ENCODE results near the gene NFIB. TPM values are rescaled to one million over a fixed set of nuclear protein-coding genes. Genes with fewer than 3 reads are reported as not detected.

Gene NFIB
- total RNA-seq, 1 donor from 2014 or later: 1.5 TPM

DNA sequence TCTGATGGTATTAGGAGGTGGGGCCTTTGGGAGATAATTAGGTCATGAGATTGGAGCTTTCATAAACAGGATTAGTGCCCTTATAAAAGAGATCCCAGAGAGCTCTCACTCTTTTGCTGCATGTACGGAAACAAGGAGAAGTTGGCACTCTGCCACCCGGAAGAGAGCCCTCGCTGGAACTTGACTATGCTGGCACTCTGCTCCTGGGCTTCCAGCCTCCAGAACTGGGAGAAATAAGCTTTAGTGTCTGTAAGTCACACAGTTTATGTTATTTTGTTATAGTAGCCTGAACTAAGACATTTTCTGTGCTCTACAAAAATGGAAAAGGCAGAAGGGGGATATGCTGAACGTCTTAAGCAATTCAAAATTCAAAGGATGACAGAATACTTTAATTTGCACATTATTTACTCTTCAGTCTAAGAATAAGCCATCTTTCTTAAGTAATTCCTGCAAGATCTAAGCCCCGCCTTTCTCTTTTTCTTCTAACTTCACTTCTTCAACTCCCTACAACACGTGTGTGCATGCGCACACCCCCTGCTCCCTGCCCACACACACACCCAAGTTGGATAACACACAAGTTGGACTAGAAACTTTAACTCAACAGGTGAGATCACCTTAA, 17.3 kb downstream of the NFIB start:
- Mint-ChIP-seq H3K9me3 (ENCODE audit: unreplicated experiment) (no peaks in the 10 kb centered on the region), H3K36me3 (ENCODE audit: unreplicated experiment) (no peaks in the 10 kb centered on the region), H3K27me3 (ENCODE audit: unreplicated experiment) (no peaks in the 10 kb centered on the region), H3K4me3 (ENCODE audit: unreplicated experiment) (no peak overlapping the region), H3K27ac (ENCODE audit: unreplicated experiment) (no peak overlapping the region), H3K4me1 (ENCODE audit: low read depth, unreplicated experiment) (no peaks in the 10 kb centered on the region)
- no peak for DNase-seq
- TF ChIP-seq, protein P1, sequence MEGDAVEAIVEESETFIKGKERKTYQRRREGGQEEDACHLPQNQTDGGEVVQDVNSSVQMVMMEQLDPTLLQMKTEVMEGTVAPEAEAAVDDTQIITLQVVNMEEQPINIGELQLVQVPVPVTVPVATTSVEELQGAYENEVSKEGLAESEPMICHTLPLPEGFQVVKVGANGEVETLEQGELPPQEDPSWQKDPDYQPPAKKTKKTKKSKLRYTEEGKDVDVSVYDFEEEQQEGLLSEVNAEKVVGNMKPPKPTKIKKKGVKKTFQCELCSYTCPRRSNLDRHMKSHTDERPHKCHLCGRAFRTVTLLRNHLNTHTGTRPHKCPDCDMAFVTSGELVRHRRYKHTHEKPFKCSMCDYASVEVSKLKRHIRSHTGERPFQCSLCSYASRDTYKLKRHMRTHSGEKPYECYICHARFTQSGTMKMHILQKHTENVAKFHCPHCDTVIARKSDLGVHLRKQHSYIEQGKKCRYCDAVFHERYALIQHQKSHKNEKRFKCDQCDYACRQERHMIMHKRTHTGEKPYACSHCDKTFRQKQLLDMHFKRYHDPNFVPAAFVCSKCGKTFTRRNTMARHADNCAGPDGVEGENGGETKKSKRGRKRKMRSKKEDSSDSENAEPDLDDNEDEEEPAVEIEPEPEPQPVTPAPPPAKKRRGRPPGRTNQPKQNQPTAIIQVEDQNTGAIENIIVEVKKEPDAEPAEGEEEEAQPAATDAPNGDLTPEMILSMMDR (IDR thresholded peaks at IDR 0.05; ENCODE audit: partially characterized antibody, unreplicated experiment): no peak

DNA sequence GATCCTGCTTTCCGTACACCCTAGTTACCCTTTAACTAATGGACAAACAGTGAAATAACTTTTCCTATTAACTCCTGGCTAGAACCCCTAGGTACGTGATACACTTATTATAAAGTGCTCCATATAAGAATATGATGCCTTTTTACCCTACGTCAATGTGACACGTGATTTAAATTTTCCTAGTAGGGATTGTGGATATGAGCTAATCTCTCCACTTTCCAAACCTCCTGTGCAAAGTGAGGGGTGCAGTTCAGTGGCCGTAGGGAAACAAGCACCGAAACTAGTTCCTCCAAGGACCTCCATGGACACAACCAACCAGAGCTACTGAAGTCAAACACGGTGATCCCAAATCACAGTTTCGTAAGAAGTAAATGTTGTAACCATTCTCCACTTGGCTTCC, 19.3 kb downstream of the NFIB start:
- H3K27me3 Mint-ChIP-seq (ENCODE audit: unreplicated experiment): no peaks in the 10 kb centered on the region
- H3K36me3 Mint-ChIP-seq (ENCODE audit: unreplicated experiment): no peaks in the 10 kb centered on the region
- DNase-seq: no peak
- TF ChIP-seq, protein P1 (IDR thresholded peaks at IDR 0.05; ENCODE audit: partially characterized antibody, unreplicated experiment): no peak
- no peaks in the 10 kb centered on the region for H3K4me1 Mint-ChIP-seq (ENCODE audit: low read depth, unreplicated experiment)
- no peak overlapping the region for H3K4me3 Mint-ChIP-seq (ENCODE audit: unreplicated experiment)
- no peaks in the 10 kb centered on the region for H3K9me3 Mint-ChIP-seq (ENCODE audit: unreplicated experiment)
- H3K27ac Mint-ChIP-seq (ENCODE audit: unreplicated experiment): no peak overlapping the region

DNA sequence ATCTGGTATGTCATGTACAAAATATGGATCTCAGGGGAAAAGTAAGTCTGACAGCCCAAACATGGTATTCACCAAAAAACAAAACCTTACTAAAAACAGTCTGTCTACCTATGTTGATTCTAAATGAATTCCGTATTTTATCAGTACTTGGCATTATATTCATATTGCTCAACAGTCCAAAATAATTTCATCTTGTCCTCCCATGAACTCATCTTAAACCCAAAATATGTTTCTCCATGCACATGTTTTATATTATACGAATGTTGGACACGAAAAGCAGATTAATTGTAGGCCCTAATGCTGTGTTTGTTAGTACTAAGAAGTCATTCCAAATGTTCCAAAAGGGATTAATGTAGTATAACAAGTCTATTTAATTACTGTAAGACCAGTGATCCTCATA, 20.1 kb downstream of the NFIB start:
- H3K9me3 Mint-ChIP-seq (ENCODE audit: unreplicated experiment): no peaks in the 10 kb centered on the region
- no peaks in the 10 kb centered on the region for H3K4me1 Mint-ChIP-seq (ENCODE audit: low read depth, unreplicated experiment)
- H3K27ac Mint-ChIP-seq (ENCODE audit: unreplicated experiment): no peak overlapping the region
- TF ChIP-seq, protein P1 (IDR thresholded peaks at IDR 0.05; ENCODE audit: partially characterized antibody, unreplicated experiment): no peak
- H3K36me3 Mint-ChIP-seq (ENCODE audit: unreplicated experiment): no peaks in the 10 kb centered on the region
- H3K27me3 Mint-ChIP-seq (ENCODE audit: unreplicated experiment): no peaks in the 10 kb centered on the region
- no peak overlapping the region for H3K4me3 Mint-ChIP-seq (ENCODE audit: unreplicated experiment)
- DNase-seq: no peak

DNA sequence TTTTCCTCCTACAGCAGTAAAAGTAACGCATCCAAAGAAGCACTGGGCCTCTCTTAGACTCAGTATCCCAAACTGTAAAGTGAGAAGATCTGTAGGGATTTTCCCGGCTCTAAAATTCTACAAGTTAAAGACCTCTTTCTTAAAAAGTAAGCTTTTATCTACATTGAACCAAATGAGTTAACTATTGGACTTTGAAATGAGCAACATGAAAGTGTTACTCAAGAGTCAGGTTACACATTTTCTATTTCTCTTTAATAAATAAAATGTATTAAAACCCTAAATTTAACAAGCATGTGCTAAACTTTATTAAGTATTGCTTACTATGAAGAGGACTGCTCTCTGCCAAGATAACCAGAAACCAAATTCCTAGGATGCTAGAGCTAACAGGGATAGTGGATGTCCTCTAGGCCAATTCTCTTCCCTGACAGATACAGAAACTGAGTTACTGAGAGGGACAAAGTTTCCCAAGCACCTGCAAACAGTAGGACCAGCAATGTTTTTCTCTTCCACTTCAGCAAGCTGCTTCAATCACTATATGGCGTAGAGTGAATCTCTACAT, 21.7 kb downstream of the NFIB start:
- Mint-ChIP-seq H3K27ac (ENCODE audit: unreplicated experiment) (no peak overlapping the region), H3K9me3 (ENCODE audit: unreplicated experiment) (no peaks in the 10 kb centered on the region), H3K4me1 (ENCODE audit: low read depth, unreplicated experiment) (no peaks in the 10 kb centered on the region), H3K27me3 (ENCODE audit: unreplicated experiment) (peaks cover 2% of the 10 kb centered on the region), H3K4me3 (ENCODE audit: unreplicated experiment) (no peak overlapping the region), H3K36me3 (ENCODE audit: unreplicated experiment) (no peaks in the 10 kb centered on the region)
- TF ChIP-seq, protein P1 (IDR thresholded peaks at IDR 0.05; ENCODE audit: partially characterized antibody, unreplicated experiment): no peak
- no peak for DNase-seq

DNA sequence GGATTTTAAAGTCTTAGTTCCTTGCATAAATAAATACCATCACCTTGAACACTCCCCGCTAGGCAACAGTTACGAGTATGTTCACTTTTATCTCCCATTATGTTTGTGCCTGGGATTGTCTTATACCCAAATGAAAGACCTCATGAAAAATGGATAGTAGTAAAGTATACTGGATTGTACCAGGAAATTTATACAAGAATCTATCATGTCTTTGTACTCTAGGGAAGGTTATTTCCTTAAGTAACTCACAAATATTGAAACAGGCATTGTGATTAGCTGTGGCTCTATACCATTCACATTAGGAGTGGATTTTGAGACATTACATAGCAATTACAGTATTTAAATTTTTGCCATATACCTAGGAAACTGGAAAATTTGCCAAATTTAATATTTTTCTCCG, 24.0 kb downstream of the NFIB start:
- Mint-ChIP-seq H3K27me3 (ENCODE audit: unreplicated experiment) (peaks cover 2% of the 10 kb centered on the region), H3K27ac (ENCODE audit: unreplicated experiment) (no peak overlapping the region), H3K36me3 (ENCODE audit: unreplicated experiment) (no peaks in the 10 kb centered on the region), H3K4me1 (ENCODE audit: low read depth, unreplicated experiment) (no peaks in the 10 kb centered on the region), H3K9me3 (ENCODE audit: unreplicated experiment) (no peaks in the 10 kb centered on the region), H3K4me3 (ENCODE audit: unreplicated experiment) (no peak overlapping the region)
- DNase-seq: no peak
- TF ChIP-seq, protein P1 (IDR thresholded peaks at IDR 0.05; ENCODE audit: partially characterized antibody, unreplicated experiment): no peak

Data from glutamatergic neuron (in vitro differentiated cells).